Measurements from ENCODE around the gene MPG.

MPG gene

GRCh38 chr16:74051-74746, 3.8 kb upstream of the MPG start:
- Histone ChIP-seq H3K4me2 (ENCODE audit: low read length) (no peak overlapping the region), H4K12ac (ENCODE audit: low read depth, low read length) (no peak overlapping the region), H2BK12ac (ENCODE audit: low read length) (peak overlapping the region; percentile 7), H3K27ac (ENCODE audit: low read depth, low read length) (no peak overlapping the region), H2AK5ac (ENCODE audit: low read length) (no peak overlapping the region), H3K18ac (ENCODE audit: low read length) (no peak overlapping the region), H3K9me3 (ENCODE audit: insufficient read depth, low read depth, low read length) (no peaks in the 10 kb centered on the region), H3K4me3 (ENCODE audit: low read depth, low read length) (no peak overlapping the region), H2BK5ac (ENCODE audit: low read depth, low read length, poor library complexity) (no peak overlapping the region), H4K91ac (ENCODE audit: low read depth, low read length) (no peak overlapping the region), H2BK120ac (ENCODE audit: insufficient read depth, low read length, poor library complexity) (no peak overlapping the region), H3K4ac (ENCODE audit: low read depth, low read length) (no peak overlapping the region), H3K79me2 (ENCODE audit: control insufficient read depth, insufficient read depth, low read length, poor library complexity) (peaks cover 24% of the 10 kb centered on the region), H2AFZ (ENCODE audit: insufficient read depth, low read length, poor library complexity) (no peak overlapping the region), H3K36me3 (ENCODE audit: control insufficient read depth in 1 of 2, insufficient read depth in 2 of 2, low read length in 2 of 2) (peaks cover under 1 to 1% of the 10 kb centered on the region in 2 experiments), H3K9ac (ENCODE audit: low read length) (no peak overlapping the region), H3K4me1 (ENCODE audit: control insufficient read depth in 1 of 2, insufficient read depth in 2 of 2, low read length in 2 of 2) (peaks cover 48 to 56% of the 10 kb centered on the region in 2 experiments), H3K14ac (ENCODE audit: low read length) (no peak overlapping the region), H3K27me3 (ENCODE audit: insufficient read depth, low read length) (no peaks in the 10 kb centered on the region), H3K79me1 (ENCODE audit: low read length) (peaks cover 43% of the 10 kb centered on the region), H3K23ac (ENCODE audit: low read length) (no peak overlapping the region), H4K8ac (ENCODE audit: low read depth, low read length) (no peak overlapping the region)
- DNase-seq: no peak
- WGBS (ENCODE audit: extremely low coverage, insufficient coverage, insufficient read length): no CpG with 5 or more reads among the region's 12 CpGs

- Histone ChIP-seq H2AFZ (ENCODE audit: insufficient read depth, low read length, poor library complexity) (no peak overlapping the region), H3K4me1 (ENCODE audit: control insufficient read depth in 1 of 2, insufficient read depth in 2 of 2, low read length in 2 of 2) (peaks cover 45 to 57% of the 10 kb centered on the region in 2 experiments), H3K14ac (ENCODE audit: low read length) (no peak overlapping the region), H3K27me3 (ENCODE audit: insufficient read depth, low read length) (no peaks in the 10 kb centered on the region), H2BK12ac (ENCODE audit: low read length) (peak overlapping the region; percentile 12), H3K23ac (ENCODE audit: low read length) (no peak overlapping the region), H3K79me1 (ENCODE audit: low read length) (peaks cover 43% of the 10 kb centered on the region), H4K12ac (ENCODE audit: low read depth, low read length) (no peak overlapping the region), H2BK120ac (ENCODE audit: insufficient read depth, low read length, poor library complexity) (no peak overlapping the region), H3K4me2 (ENCODE audit: low read length) (no peak overlapping the region), H4K91ac (ENCODE audit: low read depth, low read length) (peak overlapping the region; percentile 38), H3K79me2 (ENCODE audit: control insufficient read depth, insufficient read depth, low read length, poor library complexity) (peaks cover 22% of the 10 kb centered on the region), H3K36me3 (ENCODE audit: control insufficient read depth in 1 of 2, insufficient read depth in 2 of 2, low read length in 2 of 2) (peaks cover 7 to 8% of the 10 kb centered on the region in 2 experiments), H2BK5ac (ENCODE audit: low read depth, low read length, poor library complexity) (no peak overlapping the region), H3K4ac (ENCODE audit: low read depth, low read length) (no peak overlapping the region), H3K27ac (ENCODE audit: low read depth, low read length) (no peak overlapping the region), H2AK5ac (ENCODE audit: low read length) (no peak overlapping the region), H3K9me3 (ENCODE audit: insufficient read depth, low read depth, low read length) (no peaks in the 10 kb centered on the region), H3K18ac (ENCODE audit: low read length) (no peak overlapping the region), H4K8ac (ENCODE audit: low read depth, low read length) (no peak overlapping the region), H3K9ac (ENCODE audit: low read length) (no peak overlapping the region), H3K4me3 (ENCODE audit: low read depth, low read length) (no peak overlapping the region)
- no CpG with 5 or more reads among the region's 16 CpGs for WGBS (ENCODE audit: extremely low coverage, insufficient coverage, insufficient read length)
- DNase-seq: no peak
These were observed 3.2 kb upstream of the MPG start for GRCh38 chr16:74747-75334.

GRCh38 chr16:75580-76501, 2.2 kb upstream of the MPG start:
- DNase-seq: no peak
- peak overlapping the region; percentile 3 for H3K27ac ChIP-seq (ENCODE audit: low read depth, low read length)
- H2AFZ ChIP-seq (ENCODE audit: insufficient read depth, low read length, poor library complexity): no peak overlapping the region
- no peak overlapping the region for H3K9ac ChIP-seq (ENCODE audit: low read length)
- H3K79me2 ChIP-seq (ENCODE audit: control insufficient read depth, insufficient read depth, low read length, poor library complexity): peaks cover 16% of the 10 kb centered on the region
- WGBS (ENCODE audit: extremely low coverage, insufficient coverage, insufficient read length): no CpG with 5 or more reads among the region's 11 CpGs
- H3K4me2 ChIP-seq (ENCODE audit: low read length): no peak overlapping the region
- peak overlapping the region; percentile 51 for H4K91ac ChIP-seq (ENCODE audit: low read depth, low read length)
- H2BK5ac ChIP-seq (ENCODE audit: low read depth, low read length, poor library complexity): no peak overlapping the region
- H3K4ac ChIP-seq (ENCODE audit: low read depth, low read length): peak overlapping the region; percentile 17
- H3K18ac ChIP-seq (ENCODE audit: low read length): no peak overlapping the region
- H2BK12ac ChIP-seq (ENCODE audit: low read length): peak overlapping the region; percentile 55
- peaks cover 39% of the 10 kb centered on the region for H3K79me1 ChIP-seq (ENCODE audit: low read length)
- H3K23ac ChIP-seq (ENCODE audit: low read length): no peak overlapping the region
- H3K36me3 ChIP-seq (ENCODE audit: control insufficient read depth in 1 of 2, insufficient read depth in 2 of 2, low read length in 2 of 2): peaks cover 15% of the 10 kb centered on the region in 2 experiments
- peak overlapping the region; percentile 33 for H2BK120ac ChIP-seq (ENCODE audit: insufficient read depth, low read length, poor library complexity)
- H3K4me3 ChIP-seq (ENCODE audit: low read depth, low read length): no peak overlapping the region
- H4K8ac ChIP-seq (ENCODE audit: low read depth, low read length): peak overlapping the region; percentile 15
- peaks cover 35 to 48% of the 10 kb centered on the region in 2 experiments for H3K4me1 ChIP-seq (ENCODE audit: control insufficient read depth in 1 of 2, insufficient read depth in 2 of 2, low read length in 2 of 2)
- H3K14ac ChIP-seq (ENCODE audit: low read length): peak overlapping the region; percentile 22
- no peak overlapping the region for H4K12ac ChIP-seq (ENCODE audit: low read depth, low read length)
- no peaks in the 10 kb centered on the region for H3K27me3 ChIP-seq (ENCODE audit: insufficient read depth, low read length)
- peaks cover 2% of the 10 kb centered on the region for H3K9me3 ChIP-seq (ENCODE audit: insufficient read depth, low read depth, low read length)
- H2AK5ac ChIP-seq (ENCODE audit: low read length): peak overlapping the region; percentile 40

GRCh38 chr16:76535-77272, 1.3 kb upstream of the MPG start:
- H3K36me3 ChIP-seq (ENCODE audit: control insufficient read depth in 1 of 2, insufficient read depth in 2 of 2, low read length in 2 of 2): peaks cover 17 to 18% of the 10 kb centered on the region in 2 experiments
- no peak overlapping the region for H3K23ac ChIP-seq (ENCODE audit: low read length)
- peak overlapping the region; percentile 74 for H3K27ac ChIP-seq (ENCODE audit: low read depth, low read length)
- H3K14ac ChIP-seq (ENCODE audit: low read length): peak overlapping the region; percentile 42
- H3K9ac ChIP-seq (ENCODE audit: low read length): no peak overlapping the region
- H2AK5ac ChIP-seq (ENCODE audit: low read length): peak overlapping the region; percentile 65
- H3K4me2 ChIP-seq (ENCODE audit: low read length): peak overlapping the region; percentile 97
- no peaks in the 10 kb centered on the region for H3K27me3 ChIP-seq (ENCODE audit: insufficient read depth, low read length)
- peaks cover 10% of the 10 kb centered on the region for H3K79me2 ChIP-seq (ENCODE audit: control insufficient read depth, insufficient read depth, low read length, poor library complexity)
- peak overlapping the region; percentile 53 for H4K91ac ChIP-seq (ENCODE audit: low read depth, low read length)
- peaks cover 30 to 44% of the 10 kb centered on the region in 2 experiments for H3K4me1 ChIP-seq (ENCODE audit: control insufficient read depth in 1 of 2, insufficient read depth in 2 of 2, low read length in 2 of 2)
- WGBS (ENCODE audit: extremely low coverage, insufficient coverage, insufficient read length): no CpG with 5 or more reads among the region's 13 CpGs
- peak overlapping the region; percentile 81 for H2BK120ac ChIP-seq (ENCODE audit: insufficient read depth, low read length, poor library complexity)
- peak overlapping the region; percentile 69 for H2BK5ac ChIP-seq (ENCODE audit: low read depth, low read length, poor library complexity)
- H4K8ac ChIP-seq (ENCODE audit: low read depth, low read length): peak overlapping the region; percentile 91
- H4K12ac ChIP-seq (ENCODE audit: low read depth, low read length): peak overlapping the region; percentile 68
- H2AFZ ChIP-seq (ENCODE audit: insufficient read depth, low read length, poor library complexity): peak overlapping the region; percentile 61
- H3K4me3 ChIP-seq (ENCODE audit: low read depth, low read length): peak overlapping the region; percentile 13
- peaks cover 3% of the 10 kb centered on the region for H3K9me3 ChIP-seq (ENCODE audit: insufficient read depth, low read depth, low read length)
- peak overlapping the region; percentile 7 for H2BK12ac ChIP-seq (ENCODE audit: low read length)
- DNase-seq: peak; percentile 46 to 54
- peak overlapping the region; percentile 2 for H3K4ac ChIP-seq (ENCODE audit: low read depth, low read length)
- H3K79me1 ChIP-seq (ENCODE audit: low read length): peaks cover 32% of the 10 kb centered on the region
- H3K18ac ChIP-seq (ENCODE audit: low read length): peak overlapping the region; percentile 50
